Measurements from ENCODE around the gene ACTC1.

Gene ACTC1

GRCh38 chr15:34799149-34800101 lies 4.1 kb upstream of the ACTC1 start:
- DNase-seq (ENCODE audit: low spot score), result no peak

- DNase-seq (ENCODE audit: low spot score), result no peak
These were observed 1.6 kb upstream of the ACTC1 start for GRCh38 chr15:34796847-34797435.

- DNase-seq (ENCODE audit: low spot score), result no peak
These were observed 651 bp downstream of the ACTC1 start for GRCh38 chr15:34794590-34795206.

- no peak for DNase-seq (ENCODE audit: low spot score)
These were observed 1.4 kb downstream of the ACTC1 start for GRCh38 chr15:34793901-34794300.

GRCh38 chr15:34793071-34793470 lies 2.3 kb downstream of the ACTC1 start:
- DNase-seq (ENCODE audit: low spot score), result no peak

- DNase-seq (ENCODE audit: low spot score), result no peak
These were observed 3.6 kb downstream of the ACTC1 start for GRCh38 chr15:34791701-34792100.

GRCh38 chr15:34790121-34790520 lies 5.2 kb downstream of the ACTC1 start:
- no peak for DNase-seq (ENCODE audit: low spot score)

GRCh38 chr15:34789326-34789725 lies 6.0 kb downstream of the ACTC1 start:
- DNase-seq (ENCODE audit: low spot score), result no peak

GRCh38 chr15:34786206-34786605 lies 9.1 kb downstream of the ACTC1 start:
- no peak for DNase-seq (ENCODE audit: low spot score)

GRCh38 chr15:34783991-34784390 lies 11.4 kb downstream of the ACTC1 start:
- no peak for DNase-seq (ENCODE audit: low spot score)

GRCh38 chr15:34783431-34783830 lies 11.9 kb downstream of the ACTC1 start:
- DNase-seq (ENCODE audit: low spot score), result no peak

- DNase-seq (ENCODE audit: low spot score), result no peak
These were observed 12.4 kb downstream of the ACTC1 start for GRCh38 chr15:34782901-34783300.

- DNase-seq (ENCODE audit: low spot score), result no peak
These were observed 14.6 kb downstream of the ACTC1 start for GRCh38 chr15:34780725-34781124.

- no peak for DNase-seq (ENCODE audit: low spot score)
These were observed 18.7 kb downstream of the ACTC1 start for GRCh38 chr15:34776606-34777105.

GRCh38 chr15:34773917-34774316 lies 21.4 kb downstream of the ACTC1 start:
- DNase-seq (ENCODE audit: low spot score), result no peak

- DNase-seq (ENCODE audit: low spot score), result no peak
These were observed 22.3 kb downstream of the ACTC1 start for GRCh38 chr15:34773013-34773412.

- DNase-seq (ENCODE audit: low spot score), result no peak
These were observed 23.0 kb downstream of the ACTC1 start for GRCh38 chr15:34772312-34772711.

GRCh38 chr15:34769711-34770110 lies 25.6 kb downstream of the ACTC1 start:
- DNase-seq (ENCODE audit: low spot score), result no peak

- DNase-seq (ENCODE audit: low spot score), result no peak
These were observed 26.8 kb downstream of the ACTC1 start for GRCh38 chr15:34768530-34768929.

- DNase-seq (ENCODE audit: low spot score), result no peak
These were observed 29.6 kb downstream of the ACTC1 start for GRCh38 chr15:34765741-34766140.

- DNase-seq (ENCODE audit: low spot score), result no peak
These were observed 34.4 kb downstream of the ACTC1 start for GRCh38 chr15:34760909-34761308.

GRCh38 chr15:34759992-34760391 lies 35.4 kb downstream of the ACTC1 start:
- DNase-seq (ENCODE audit: low spot score), result no peak

- DNase-seq (ENCODE audit: low spot score), result no peak
These were observed 36.0 kb downstream of the ACTC1 start for GRCh38 chr15:34759347-34759746.

Measured in LoVo (cell line).